ENCODE measurements around the gene TMCO4.
"Not testable (repeated sequence)": the region's sequence is repeated elsewhere in the genome, so short reads cannot be mapped to it uniquely, and the experiment has no call there.

TMCO4 gene

GRCh38 chr1:19797827-19798226 lies 1.9 kb downstream of the TMCO4 start:
- no peak overlapping the region for H2AFZ ChIP-seq (ENCODE audit: low read depth, low read length)
- TF ChIP-seq CTCF (IDR thresholded peaks at IDR 0.05; ENCODE audit: low read depth, low read length) (no peak), EZH2phosphoT487 (IDR thresholded peaks at IDR 0.05; ENCODE audit: low read depth) (no peak)
- H3K9ac ChIP-seq (ENCODE audit: low read length) = no peak overlapping the region
- no peaks in the 10 kb centered on the region for H3K9me3 ChIP-seq (ENCODE audit: insufficient read depth, low read length)
- H3K4me2 ChIP-seq (ENCODE audit: low read length) = no peak overlapping the region
- H3K27me3 ChIP-seq (ENCODE audit: low read depth, low read length) = no peaks in the 10 kb centered on the region
- H3K27ac ChIP-seq (ENCODE audit: low read length) = no peak overlapping the region
- H3K36me3 ChIP-seq (replicated peaks; ENCODE audit: low read depth, low read length) = peaks cover 3% of the 10 kb centered on the region
- H3K4me1 ChIP-seq (ENCODE audit: low read length) = peaks cover 13% of the 10 kb centered on the region
- H4K20me1 ChIP-seq (ENCODE audit: insufficient read depth, low read length) = no peaks in the 10 kb centered on the region
- H3K4me3 ChIP-seq (ENCODE audit: low read length) = no peak overlapping the region
- H3K79me2 ChIP-seq (ENCODE audit: low read length) = no peaks in the 10 kb centered on the region; the same call in 1 of the 2 replicates

- Histone ChIP-seq H3K36me3 (replicated peaks; ENCODE audit: low read depth, low read length) (peaks cover 9% of the 10 kb centered on the region), H3K27me3 (ENCODE audit: low read depth, low read length) (no peaks in the 10 kb centered on the region), H3K4me3 (ENCODE audit: low read length) (no peak overlapping the region), H3K9ac (ENCODE audit: low read length) (no peak overlapping the region), H2AFZ (ENCODE audit: low read depth, low read length) (no peak overlapping the region), H3K27ac (ENCODE audit: low read length) (no peak overlapping the region), H3K4me2 (ENCODE audit: low read length) (no peak overlapping the region), H4K20me1 (ENCODE audit: insufficient read depth, low read length) (no peaks in the 10 kb centered on the region), H3K79me2 (ENCODE audit: low read length) (no peaks in the 10 kb centered on the region; the same call in 1 of the 2 replicates), H3K9me3 (ENCODE audit: insufficient read depth, low read length) (no peaks in the 10 kb centered on the region), H3K4me1 (ENCODE audit: low read length) (peaks cover 8% of the 10 kb centered on the region)
- TF ChIP-seq EZH2phosphoT487 (IDR thresholded peaks at IDR 0.05; ENCODE audit: low read depth) (no peak), CTCF (IDR thresholded peaks at IDR 0.05; ENCODE audit: low read depth, low read length) (no peak)
Observed at GRCh38 chr1:19794583-19794982, 5.1 kb downstream of the TMCO4 start.

- Histone ChIP-seq H3K79me2 (ENCODE audit: low read length) (no peaks in the 10 kb centered on the region), H3K36me3 (replicated peaks; ENCODE audit: low read depth, low read length) (peaks cover 9% of the 10 kb centered on the region), H3K4me1 (ENCODE audit: low read length) (peaks cover 3% of the 10 kb centered on the region; the same call in 1 of the 2 replicates), H3K9me3 (ENCODE audit: insufficient read depth, low read length) (no peaks in the 10 kb centered on the region), H3K27ac (ENCODE audit: low read length) (no peak overlapping the region), H2AFZ (ENCODE audit: low read depth, low read length) (no peak overlapping the region), H3K27me3 (ENCODE audit: low read depth, low read length) (no peaks in the 10 kb centered on the region), H3K4me3 (ENCODE audit: low read length) (no peak overlapping the region), H4K20me1 (ENCODE audit: insufficient read depth, low read length) (no peaks in the 10 kb centered on the region), H3K4me2 (ENCODE audit: low read length) (no peak overlapping the region), H3K9ac (ENCODE audit: low read length) (no peak overlapping the region)
- TF ChIP-seq EZH2phosphoT487 (IDR thresholded peaks at IDR 0.05; ENCODE audit: low read depth) (no peak), CTCF (IDR thresholded peaks at IDR 0.05; ENCODE audit: low read depth, low read length) (no peak)
Observed at GRCh38 chr1:19793360-19794046, 6.2 kb downstream of the TMCO4 start.

- no peaks in the 10 kb centered on the region for H4K20me1 ChIP-seq (ENCODE audit: insufficient read depth, low read length)
- no peak overlapping the region for H3K9ac ChIP-seq (ENCODE audit: low read length)
- H3K4me1 ChIP-seq (ENCODE audit: low read length) = peaks cover 3% of the 10 kb centered on the region; the same call in 1 of the 2 replicates
- no peak overlapping the region for H3K27ac ChIP-seq (ENCODE audit: low read length)
- H2AFZ ChIP-seq (ENCODE audit: low read depth, low read length) = no peak overlapping the region
- H3K79me2 ChIP-seq (ENCODE audit: low read length) = no peaks in the 10 kb centered on the region
- no peak for TF ChIP-seq CTCF (IDR thresholded peaks at IDR 0.05; ENCODE audit: low read depth, low read length)
- H3K27me3 ChIP-seq (ENCODE audit: low read depth, low read length) = no peaks in the 10 kb centered on the region
- H3K4me2 ChIP-seq (ENCODE audit: low read length) = no peak overlapping the region
- H3K36me3 ChIP-seq (replicated peaks; ENCODE audit: low read depth, low read length) = peaks cover 9% of the 10 kb centered on the region
- H3K4me3 ChIP-seq (ENCODE audit: low read length) = no peak overlapping the region
- no peaks in the 10 kb centered on the region for H3K9me3 ChIP-seq (ENCODE audit: insufficient read depth, low read length)
Observed at GRCh38 chr1:19792237-19793002, 7.3 kb downstream of the TMCO4 start.

GRCh38 chr1:19790061-19790975 lies 9.4 kb downstream of the TMCO4 start:
- H3K9ac ChIP-seq (ENCODE audit: low read length); H4K20me1 ChIP-seq (ENCODE audit: insufficient read depth, low read length); H3K36me3 ChIP-seq (replicated peaks; ENCODE audit: low read depth, low read length); H3K4me1 ChIP-seq (ENCODE audit: low read length); H3K27me3 ChIP-seq (ENCODE audit: low read depth, low read length); H3K9me3 ChIP-seq (ENCODE audit: insufficient read depth, low read length); H2AFZ ChIP-seq (ENCODE audit: low read depth, low read length); H3K4me2 ChIP-seq (ENCODE audit: low read length); H3K79me2 ChIP-seq (ENCODE audit: low read length); H3K4me3 ChIP-seq (ENCODE audit: low read length); H3K27ac ChIP-seq (ENCODE audit: low read length): not testable (repeated sequence)
